ENCODE measurements around the gene ITGA1.

DNA sequence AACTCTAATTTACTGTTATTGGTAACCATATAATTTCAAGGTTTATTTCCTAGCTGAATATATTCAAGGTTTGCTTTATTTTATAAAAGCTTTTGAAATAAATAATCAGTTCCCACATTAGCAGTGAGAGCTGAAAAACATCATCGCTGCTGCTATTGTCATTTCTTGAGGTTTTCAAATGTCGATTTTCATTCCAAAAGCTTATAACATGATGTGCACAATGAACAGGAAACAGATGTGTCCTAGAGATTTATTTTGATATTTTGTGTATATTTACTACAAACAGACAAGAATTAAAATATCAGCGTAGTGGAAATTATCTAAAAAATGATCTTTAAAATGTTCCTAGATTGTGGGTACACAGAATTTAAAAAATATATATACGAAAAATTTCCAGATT lies 10.5 kb upstream of the ITGA1 start:
- TF ChIP-seq, protein P1, sequence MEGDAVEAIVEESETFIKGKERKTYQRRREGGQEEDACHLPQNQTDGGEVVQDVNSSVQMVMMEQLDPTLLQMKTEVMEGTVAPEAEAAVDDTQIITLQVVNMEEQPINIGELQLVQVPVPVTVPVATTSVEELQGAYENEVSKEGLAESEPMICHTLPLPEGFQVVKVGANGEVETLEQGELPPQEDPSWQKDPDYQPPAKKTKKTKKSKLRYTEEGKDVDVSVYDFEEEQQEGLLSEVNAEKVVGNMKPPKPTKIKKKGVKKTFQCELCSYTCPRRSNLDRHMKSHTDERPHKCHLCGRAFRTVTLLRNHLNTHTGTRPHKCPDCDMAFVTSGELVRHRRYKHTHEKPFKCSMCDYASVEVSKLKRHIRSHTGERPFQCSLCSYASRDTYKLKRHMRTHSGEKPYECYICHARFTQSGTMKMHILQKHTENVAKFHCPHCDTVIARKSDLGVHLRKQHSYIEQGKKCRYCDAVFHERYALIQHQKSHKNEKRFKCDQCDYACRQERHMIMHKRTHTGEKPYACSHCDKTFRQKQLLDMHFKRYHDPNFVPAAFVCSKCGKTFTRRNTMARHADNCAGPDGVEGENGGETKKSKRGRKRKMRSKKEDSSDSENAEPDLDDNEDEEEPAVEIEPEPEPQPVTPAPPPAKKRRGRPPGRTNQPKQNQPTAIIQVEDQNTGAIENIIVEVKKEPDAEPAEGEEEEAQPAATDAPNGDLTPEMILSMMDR (IDR thresholded peaks at IDR 0.05; ENCODE audit: low read length): no peak
- TF ChIP-seq EZH2 (optimal IDR thresholded peaks at IDR 0.05; ENCODE audit: low read depth, low read length) (no peak), EZH2phosphoT487 (IDR thresholded peaks at IDR 0.05; ENCODE audit: low read length) (no peak)
